C1 segment of cervical spinal cord (tissue), 14 donors: ENCODE data around the gene PHETA1.

Experiments
- DNase-seq, 14 donors: peaks; one replicate each; lab custom pipeline; 2025; lab: John Stamatoyannopoulos, UW

The PHETA1 gene

GRCh38 chr12:111368788-111369495, at the start of gene PHETA1:
PHETA1 (minus strand) TSS chr12:111369095; CDS start chr12:111363427, 5,668 bp downstream.
- DNase-seq: peak; percentile 19 to 91 (median 82)

GRCh38 chr12:111418594-111418880, 49.6 kb upstream of the PHETA1 start:
- DNase-seq: no peak

GRCh38 chr12:111417784-111418593, 49.1 kb upstream of the PHETA1 start:
- DNase-seq: no peak

- no peak for DNase-seq
Observed at GRCh38 chr12:111417290-111417689, 48.4 kb upstream of the PHETA1 start.

- no peak for DNase-seq
Observed at GRCh38 chr12:111414711-111415252, 45.9 kb upstream of the PHETA1 start.

- no peak for DNase-seq
Observed at GRCh38 chr12:111413442-111414086, 44.7 kb upstream of the PHETA1 start.

- DNase-seq: no peak
Observed at GRCh38 chr12:111412830-111413441, 44.0 kb upstream of the PHETA1 start.

GRCh38 chr12:111412007-111412829, 43.3 kb upstream of the PHETA1 start:
- DNase-seq: peak in 11 of 14 donors; percentile 15 to 68 (median 39)

GRCh38 chr12:111411185-111411764, 42.4 kb upstream of the PHETA1 start:
- no peak for DNase-seq

- DNase-seq: peak in 2 of 14 donors; percentile 50 to 58
Observed at GRCh38 chr12:111410431-111411184, 41.7 kb upstream of the PHETA1 start.

- DNase-seq: peak in 6 of 14 donors; percentile 14 to 65 (median 42)
Observed at GRCh38 chr12:111409780-111410430, 41.0 kb upstream of the PHETA1 start.

GRCh38 chr12:111409403-111409779, 40.5 kb upstream of the PHETA1 start:
- peak in 2 of 14 donors; percentile 50 to 53 for DNase-seq

- no peak for DNase-seq
Observed at GRCh38 chr12:111408686-111409402, 39.9 kb upstream of the PHETA1 start.

GRCh38 chr12:111408116-111408440, 39.2 kb upstream of the PHETA1 start:
- DNase-seq: no peak

GRCh38 chr12:111407377-111408115, 38.7 kb upstream of the PHETA1 start:
- peak in 1 of 14 donors; percentile 53 for DNase-seq

- peak in 8 of 14 donors; percentile 25 to 57 (median 51) for DNase-seq
Observed at GRCh38 chr12:111406474-111407376, 37.8 kb upstream of the PHETA1 start.
